Epidermal melanocyte (primary cell): ENCODE data around the gene NACC1.

Experiments used
- DNase-seq: peaks from one replicate; pipeline ENCODE4 v3.0.0; 2011; ENCODE audit warnings: low spot score; ENCODE audit not compliant: insufficient read length

The NACC1 gene

DNA sequence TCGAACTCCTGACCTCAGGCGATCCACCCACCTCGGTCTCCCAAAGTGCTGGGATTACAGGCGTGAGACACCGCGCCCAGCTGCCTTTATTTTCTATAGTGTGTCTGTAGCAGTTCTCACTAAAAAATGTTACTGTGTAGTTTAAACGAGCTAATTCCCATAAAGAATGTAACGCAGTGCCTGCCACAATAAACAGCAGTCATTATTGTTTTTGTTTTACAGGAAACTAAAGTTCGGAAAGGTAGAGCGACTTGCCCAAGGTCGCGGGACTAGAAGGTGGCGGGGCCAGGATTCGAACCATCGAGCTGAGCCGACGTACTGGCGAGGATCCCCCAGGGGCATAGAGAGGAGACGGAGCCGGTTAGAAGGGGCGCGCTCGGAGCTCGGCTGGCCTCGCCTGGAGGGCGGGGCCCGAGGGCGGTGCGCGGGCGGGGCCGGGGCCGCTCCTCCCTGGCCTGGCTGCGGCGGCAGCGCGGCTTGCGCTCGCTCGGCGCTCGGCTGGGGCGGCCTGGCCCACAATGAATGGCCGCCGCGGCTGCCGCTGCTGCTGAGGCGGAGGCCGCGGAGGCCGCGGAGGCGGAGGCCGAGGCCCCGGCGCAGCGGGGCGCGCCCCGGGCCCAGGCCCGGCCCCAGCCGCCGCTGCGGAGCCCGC is at the start of gene NACC1:
TSS of gene NACC1 (plus strand) at position 493 of the 652 bp plus-strand sequence. CDS start 16,944 bp downstream, outside the sequence.
- peak; percentile 96 for DNase-seq

DNA sequence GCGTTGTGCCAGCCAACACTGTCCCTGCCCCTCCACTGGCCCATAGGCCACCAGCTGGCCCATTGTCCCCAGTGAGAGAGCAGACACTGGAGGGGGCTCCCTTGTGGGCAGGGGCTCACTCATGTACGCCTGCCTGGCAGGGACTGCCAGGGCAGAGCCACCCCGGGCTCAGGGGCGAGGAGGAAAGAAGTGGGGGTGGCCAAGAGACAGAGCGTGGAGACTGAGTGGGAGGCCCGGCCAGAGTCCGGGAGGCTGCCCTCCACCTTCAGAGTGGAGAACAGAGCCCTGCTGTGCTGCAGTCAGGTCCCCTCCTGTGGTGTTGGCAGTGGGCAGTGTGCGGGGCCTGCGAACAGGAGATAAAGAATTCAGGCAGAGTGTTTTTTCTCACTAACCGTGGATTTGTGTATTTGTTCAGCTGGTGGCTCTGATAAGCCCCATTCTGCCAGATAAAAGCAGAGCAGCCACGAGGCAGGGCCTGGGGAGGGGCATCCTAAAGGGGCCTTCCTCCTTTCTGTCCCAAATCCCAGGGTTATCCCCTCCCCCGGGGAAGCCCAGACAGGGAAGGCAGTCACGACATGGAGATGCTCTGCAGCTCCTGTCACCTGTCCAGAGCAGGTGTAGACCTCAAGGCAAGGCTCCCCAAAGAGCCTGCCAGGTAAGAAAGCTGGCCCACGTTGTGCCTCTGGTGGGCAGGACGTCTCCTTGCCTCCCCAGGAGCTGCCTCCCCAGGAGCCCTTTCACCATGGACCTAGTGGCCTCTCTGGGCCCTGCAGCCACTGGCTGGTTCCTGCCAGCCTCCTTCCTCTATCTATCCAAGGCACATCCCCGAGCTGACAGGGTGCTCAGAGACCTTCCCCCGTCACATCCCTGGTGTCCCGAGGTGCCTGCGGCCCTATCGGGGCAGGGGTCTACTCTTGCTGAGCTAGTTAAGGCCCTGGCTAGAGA is 48.4 kb upstream of the NACC1 start:
- no peak for DNase-seq

DNA sequence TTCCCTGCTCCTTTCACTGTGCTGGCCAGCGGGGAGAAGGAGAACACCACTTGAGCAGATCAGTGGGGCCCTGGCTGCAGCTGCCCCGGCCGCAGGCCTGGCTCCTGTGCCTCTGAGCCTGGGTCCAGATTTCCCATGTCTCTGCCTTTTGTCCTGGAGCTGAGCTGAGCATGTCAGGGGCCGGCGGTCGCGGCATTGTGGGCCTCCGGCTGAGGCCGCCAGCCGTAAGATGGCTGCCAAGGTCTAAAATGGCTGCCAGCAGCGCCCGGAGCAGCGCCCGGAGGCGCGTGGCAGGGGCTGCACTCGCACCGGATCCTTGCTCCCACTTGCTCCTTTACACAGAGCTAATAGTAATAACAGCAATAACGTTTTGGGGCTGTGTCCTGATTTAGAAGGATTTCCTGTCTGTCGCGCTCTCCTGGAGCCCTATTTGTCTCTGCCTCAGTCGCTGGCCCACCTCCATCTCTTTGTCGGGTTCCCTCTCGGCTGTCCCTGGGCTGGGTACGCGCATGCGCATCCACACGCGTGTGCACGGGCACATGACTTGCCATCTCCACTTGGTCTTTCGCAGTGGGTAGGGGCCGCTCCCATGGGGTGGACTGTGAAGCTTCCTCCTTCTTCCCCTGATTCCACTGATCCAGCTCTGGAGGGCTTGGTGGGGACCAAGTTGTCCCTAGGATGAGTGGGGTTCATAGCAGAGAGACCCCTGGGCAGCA is 47.5 kb upstream of the NACC1 start:
- no peak for DNase-seq

DNA sequence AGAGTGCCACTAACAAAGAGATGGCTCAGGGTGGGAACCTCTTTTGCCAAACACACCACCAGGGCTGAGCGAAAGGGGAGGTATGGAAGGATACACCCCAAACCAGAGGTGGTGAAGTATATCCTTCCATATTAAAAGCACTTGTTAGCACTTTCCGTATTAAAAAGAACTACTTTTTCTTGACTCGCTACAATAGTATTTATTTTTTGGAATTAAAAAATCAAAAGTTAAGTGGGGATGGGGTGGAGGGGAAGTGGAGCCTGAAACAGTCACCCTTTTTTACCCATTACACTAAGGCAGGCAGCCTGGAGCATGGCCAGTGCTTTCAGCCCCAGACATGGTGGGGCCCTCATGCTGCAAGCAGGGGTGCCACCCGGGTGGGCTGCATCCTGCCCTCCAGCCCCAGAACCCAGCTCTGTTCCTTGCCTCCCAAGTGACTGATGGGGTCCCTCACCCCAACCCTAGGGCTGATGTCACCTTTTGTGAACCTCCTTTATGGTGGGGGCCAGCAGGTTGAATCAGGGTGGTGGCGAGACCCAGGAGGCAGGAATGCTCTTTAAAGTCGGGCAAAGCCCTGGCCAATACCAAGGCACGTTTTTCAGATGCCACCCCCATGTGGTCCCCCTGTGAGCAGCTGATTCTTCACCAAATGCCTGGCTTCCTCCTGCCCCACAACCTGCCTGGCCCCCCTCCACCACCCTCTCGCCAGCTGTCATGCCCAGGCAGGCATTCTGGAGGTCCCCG is 46.4 kb upstream of the NACC1 start:
- DNase-seq: no peak

DNA sequence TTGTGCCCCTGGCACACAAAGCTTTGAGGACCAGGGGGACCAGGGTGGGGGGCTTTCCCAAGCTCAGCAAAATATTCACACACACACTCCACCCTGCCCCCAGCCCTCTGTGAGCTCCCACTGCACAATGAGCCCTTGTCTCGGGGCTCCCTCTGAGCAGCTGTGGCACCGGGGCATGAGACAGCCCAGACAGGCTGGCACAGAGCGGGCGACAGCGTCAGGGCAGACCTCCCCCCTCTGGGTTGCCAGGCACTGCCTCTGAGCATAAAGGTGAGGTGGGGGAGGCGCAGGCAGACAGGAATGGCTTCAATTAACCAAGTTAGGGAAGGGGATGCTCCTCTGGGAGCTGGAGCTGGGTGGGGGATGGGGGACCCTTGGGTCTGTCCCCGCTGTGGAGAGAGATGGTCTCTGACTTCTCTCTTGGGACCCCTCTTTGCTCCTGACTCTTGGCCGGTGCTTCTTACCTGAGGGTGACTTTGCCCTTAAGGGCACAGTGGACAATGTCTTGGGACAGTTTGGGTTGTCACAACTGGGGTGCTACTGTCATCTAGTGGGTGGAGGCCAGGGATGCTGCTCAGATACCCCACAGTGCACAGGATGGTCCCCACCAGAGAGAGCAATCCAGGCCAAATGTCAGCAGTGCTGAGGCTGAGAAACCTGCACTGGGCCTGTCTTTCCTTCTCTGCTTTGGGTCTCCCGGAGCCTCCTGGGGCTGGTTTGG is 45.7 kb upstream of the NACC1 start:
- no peak for DNase-seq

DNA sequence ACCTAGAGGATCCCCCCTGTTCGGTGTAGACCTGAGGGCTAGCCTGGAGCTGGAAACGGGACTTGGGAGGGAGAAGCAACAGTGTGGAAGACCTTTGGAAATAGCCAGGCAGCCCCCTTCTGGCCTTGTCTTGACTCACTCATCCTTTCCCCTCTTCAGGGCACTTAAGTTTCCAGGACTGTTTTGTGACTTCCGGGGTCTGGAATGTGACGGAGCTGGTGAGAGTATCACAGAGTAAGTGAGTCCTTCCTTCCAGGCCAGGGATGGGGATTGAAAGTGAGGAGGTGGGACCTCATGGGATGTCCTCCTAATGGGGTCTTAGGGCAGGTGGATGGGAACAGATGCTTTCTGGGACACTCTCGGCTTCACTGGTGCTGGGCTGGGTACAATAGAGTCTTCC is 44.8 kb upstream of the NACC1 start:
- DNase-seq: no peak

DNA sequence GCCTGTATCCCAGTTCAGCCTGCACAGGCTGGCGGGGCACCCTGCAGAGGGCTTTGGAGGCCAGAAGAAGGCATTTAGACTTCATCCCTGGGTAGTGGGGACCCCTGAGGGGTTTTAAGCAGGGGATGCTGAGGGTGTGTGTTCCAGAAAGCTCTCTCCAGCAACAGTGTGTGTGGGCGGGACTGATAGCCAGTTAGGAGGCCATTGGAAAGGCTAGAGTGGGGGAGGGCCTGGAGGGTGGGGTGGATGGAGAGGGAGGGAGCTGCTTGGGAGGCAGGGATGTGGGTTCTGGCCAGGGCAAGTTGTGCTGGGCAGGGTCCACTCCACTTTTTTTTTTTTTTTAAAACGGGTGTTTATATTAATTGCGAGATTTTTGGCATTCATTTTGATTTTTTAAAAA is 43.7 kb upstream of the NACC1 start:
- no peak for DNase-seq

DNA sequence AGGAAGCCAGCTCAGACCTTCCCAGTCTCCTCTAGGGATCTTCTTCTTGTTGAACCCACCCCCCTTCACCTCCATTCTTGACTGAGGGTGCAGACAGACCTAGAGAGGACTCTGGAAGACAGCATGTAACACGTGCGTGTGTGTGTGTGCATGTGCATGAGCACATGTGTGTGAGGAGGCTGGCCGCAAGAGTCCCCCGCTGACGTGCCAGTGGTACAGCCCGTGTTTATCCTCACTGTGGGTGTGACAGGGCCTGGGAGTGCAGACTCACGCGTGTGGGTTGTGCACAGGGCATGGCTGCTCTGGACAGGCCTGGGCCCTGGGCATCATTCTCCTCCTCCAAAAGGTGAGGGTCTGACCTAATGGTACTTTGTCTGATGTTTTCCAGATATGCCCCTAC is 41.7 kb upstream of the NACC1 start:
- no peak for DNase-seq

DNA sequence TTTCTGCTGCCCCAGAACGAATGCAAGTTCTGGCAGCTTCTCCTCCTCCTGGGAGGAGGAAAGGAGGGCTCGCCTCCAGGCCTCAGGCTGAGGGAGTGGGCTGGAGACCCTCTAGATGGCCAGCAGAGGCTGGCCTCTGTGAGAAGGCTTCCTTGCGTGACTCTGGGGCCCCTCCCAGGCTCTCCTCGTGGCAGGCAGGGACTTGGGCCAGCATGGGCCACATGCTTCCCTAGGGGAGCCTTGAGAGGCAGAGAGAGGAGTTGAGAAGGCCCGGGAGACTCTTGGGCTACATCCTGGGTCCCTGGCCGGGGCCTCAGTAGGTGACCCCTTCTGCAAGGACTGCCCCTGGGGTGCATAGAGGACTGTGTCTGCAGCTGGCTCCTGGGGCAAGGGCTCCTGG is 41.3 kb upstream of the NACC1 start:
- DNase-seq: no peak

DNA sequence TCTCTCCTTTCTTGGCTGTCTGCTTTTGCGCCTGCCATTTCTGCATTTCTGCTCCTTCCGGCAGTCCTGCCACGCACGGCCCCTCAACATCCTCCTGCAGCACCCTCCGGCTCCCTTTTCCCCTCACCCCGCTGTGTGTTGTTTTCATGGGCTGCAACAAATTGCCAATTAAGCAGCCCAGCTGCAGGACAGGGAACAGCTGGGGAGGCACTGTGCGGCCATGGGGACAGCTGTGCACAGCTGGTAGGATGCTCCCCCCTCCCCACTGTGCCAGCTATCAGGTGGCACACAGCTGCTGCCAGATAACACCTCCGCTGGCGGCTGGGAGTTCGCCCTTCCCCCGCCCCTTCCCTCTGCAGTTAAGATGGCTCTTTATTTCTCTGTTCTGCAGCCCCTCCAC is 40.8 kb upstream of the NACC1 start:
- DNase-seq: no peak

DNA sequence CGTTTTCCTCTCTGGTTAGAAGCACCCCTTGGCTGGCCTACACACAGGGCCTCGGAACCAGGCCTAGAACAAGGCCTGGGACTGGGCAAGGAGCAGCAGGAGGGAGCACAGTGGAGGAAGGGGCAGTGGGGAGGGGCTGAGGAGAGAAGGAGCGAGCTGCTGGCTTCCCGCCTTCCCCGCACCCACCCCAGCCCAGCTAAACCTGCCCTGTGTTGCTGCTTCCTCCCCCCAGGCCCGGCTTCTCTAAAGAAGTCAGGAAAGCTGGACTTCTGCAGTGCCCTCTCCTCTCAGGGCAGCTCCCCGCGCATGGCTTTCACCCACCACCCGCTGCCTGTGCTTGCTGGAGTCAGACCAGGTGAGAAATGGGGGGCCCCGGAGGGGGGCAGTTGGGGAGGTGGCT is 39.7 kb upstream of the NACC1 start:
- no peak for DNase-seq

DNA sequence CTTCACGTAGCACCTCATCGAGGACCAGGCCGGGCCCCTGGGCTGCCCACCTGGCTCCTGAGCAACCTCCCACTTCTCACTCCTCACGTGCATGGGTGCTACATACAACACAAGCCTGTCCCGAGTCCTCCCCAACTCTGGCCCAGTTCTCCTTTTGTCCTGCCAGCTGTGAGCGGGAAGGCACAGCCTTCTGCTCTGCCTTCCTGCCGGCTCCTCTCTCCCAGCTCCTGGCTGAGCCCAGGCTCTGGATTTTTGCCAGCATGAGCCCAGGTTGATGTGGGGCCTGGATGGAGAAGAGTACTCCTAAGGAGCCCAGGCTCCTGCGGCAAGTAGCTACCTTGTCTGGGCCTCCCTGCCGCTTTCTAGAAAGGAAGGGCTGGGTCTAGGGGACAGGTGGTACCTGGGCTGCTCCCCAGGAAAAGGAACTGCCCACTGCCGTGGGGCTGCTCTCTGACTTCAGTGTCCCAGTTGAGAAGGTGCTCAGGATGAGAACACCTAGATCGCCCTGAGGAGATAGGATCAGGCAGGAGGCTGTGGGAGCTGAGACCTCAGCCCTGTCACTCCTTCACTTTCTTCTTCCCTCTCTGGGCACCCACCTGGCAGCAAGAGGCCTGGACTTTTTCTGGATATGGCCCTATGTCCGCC is 39.0 kb upstream of the NACC1 start:
- DNase-seq: no peak

DNA sequence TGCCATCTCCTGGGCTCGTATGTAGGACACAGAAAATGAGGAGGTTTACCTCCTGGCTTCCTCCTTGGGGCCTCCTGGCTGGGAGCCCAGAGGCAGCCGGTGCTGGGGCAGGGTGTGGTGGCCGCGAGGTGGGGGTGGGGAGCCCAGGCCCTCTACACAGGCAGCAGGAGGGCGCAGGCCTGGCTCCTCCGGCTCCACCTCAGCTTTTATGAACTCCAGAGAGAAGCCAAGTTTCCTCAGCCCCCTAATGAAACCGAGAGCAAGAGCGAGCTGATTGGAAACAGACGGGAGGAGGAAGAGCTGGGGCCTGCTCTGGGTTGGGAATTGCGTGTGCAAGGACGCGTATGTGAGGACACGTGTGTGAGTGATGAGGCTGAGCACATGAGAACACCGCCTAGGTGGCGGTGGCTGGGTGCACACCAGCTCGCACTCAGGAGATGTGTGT is 38.5 kb upstream of the NACC1 start:
- DNase-seq: peak; percentile 53

DNA sequence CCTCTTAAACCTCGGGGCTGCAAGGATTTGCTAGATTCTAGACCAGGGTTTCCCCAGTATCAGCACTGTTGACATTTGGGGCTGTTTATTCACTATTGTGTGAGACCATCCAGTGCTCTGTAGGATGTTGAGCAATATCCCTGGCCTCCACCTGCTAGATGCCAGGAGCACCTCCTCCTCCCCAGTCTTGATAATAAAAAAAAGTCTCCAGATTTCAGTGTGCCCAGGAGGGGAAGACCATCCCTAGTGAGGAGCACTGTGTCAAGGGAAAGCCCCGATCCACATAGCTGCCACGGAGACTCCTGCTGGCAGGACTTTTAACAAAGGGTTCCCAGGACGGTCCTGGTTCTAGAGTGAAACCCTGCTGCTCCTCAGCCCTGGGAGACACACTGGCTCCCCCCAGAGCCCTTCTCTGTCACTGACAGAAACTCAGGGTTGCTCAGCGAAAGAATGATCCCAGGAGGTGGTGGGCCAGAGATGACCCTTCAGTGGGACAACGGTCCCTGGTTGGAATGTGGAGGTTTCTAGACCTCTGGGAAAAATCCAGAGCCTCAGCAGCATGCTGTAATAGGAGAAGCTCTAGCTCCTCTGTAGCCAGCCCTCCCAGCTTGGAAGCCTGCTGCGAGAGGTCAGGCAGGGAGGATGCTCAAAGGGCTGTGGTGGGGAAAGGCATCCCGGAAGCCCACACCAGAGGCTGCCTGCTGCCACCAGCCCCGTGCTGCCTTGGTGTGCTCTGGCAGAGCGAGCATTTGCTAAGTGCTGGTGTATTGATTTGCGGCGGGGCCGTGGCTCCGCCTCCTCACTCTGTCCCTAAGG is 35.7 kb upstream of the NACC1 start:
- peak; percentile 61 for DNase-seq

DNA sequence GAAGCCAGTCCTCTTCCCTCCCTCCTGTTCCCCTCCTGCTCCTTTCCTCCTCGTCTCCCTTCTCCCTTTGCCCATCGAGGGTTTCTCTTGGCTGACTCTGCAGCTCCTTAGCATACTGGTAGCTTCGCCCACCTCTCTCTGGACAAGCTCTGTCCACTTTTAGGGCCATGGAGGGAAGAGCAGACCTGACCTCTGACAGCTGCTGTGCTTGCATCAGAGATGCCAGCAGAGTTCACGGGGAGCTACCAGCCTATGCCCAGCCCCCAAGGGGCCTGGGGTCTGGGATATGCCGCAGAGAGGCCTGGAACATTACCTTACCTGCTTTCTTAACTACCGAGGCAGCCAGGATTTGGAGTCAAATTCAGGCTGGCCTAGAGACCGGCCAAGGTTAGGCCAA is 35.1 kb upstream of the NACC1 start:
- DNase-seq: no peak

DNA sequence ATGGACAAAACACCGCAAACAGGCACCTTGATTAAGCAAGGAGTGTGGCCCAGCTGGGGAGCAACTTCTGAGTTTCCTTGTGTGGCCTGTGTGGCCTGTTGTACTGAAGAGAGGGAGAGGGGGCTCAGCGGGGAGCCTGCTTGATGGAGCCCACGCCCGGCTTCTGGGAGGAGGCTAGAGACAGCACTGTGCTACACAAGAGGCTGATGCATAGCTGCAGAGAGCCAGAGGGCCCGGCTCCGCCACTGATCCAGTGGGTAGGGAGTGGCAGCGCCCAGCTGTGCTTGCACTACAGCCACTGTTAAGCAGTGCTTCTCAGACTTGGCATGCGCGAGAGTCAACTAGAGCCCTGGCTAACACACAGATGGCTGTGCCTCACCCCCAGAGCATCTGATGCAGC is 34.4 kb upstream of the NACC1 start:
- DNase-seq: no peak

DNA sequence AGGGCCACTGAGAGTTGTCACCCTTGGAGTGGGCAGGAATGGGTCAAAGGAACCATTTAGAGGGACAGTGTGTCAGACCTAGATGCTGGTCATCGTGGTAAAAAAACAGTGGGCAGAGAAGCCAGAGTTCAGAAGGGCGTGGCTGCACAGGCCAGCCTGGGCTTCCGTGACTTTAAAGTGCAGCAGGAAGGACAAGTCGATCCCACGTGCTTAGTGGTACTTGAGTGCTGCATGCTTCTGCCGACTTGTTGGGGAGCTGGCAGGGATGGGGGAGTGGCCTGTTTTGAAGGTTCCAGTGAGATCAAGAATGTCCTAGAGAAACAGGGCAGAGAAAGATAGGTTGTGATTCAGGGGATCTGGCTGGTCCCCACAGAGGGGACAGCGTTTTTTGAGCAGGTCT is 32.4 kb upstream of the NACC1 start:
- DNase-seq: no peak

DNA sequence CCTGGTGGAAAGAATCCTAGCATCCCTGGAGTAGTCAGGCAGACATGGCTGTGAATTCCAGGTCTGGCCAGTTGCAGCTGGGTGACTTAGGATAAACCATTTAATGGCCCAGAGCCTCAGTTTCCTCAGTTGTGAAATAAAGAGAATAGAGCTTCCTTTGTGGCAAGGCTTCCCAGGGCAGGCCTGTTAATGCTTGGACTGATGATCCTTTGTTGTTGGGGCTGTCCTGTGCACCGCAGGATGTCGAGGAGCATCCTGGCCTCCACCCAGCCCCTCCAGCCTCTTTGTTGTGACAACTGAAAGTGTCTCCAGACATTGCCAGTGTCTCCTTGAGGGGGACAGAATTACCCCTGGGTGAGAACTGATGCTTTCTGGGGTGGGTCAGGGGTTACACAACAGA is 31.7 kb upstream of the NACC1 start:
- DNase-seq: no peak

DNA sequence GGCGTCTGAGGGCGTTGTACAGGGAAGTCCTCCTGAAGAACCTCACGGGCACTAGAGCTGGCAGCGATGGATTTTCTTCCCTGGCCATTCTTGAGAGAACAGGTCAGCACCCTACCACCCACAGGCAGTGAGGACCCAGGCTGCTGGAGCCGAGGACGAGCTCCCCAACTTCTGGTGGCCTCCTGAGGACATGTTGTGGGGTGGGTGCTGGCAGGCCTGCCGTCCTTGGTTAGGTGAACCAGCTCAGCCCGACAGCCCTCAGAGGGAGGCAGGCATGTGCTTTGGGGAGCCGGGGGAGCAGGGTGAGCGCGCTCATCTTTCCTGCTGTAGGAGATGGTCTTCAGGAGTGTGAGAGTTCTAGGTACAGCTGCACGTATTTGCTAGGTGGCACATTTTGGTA is 30.8 kb upstream of the NACC1 start:
- no peak for DNase-seq
